Omental fat pad (tissue), 4 donors: ENCODE measurements around the gene IPMK. TPM values are rescaled to one million over a fixed set of nuclear protein-coding genes. Genes with fewer than 3 reads are reported as not detected.

ENCODE experiments used
- ATAC-seq: fragments of 150-250 bp; one replicate; pipeline ENCODE4 v1.9.1; 2016; ENCODE audit warnings: mild to moderate bottlenecking, moderate library complexity; ENCODE audit not compliant: low FRiP score
- DNase-seq: peaks from one replicate; pipeline ENCODE4 v3.0.0-alpha.2; 2019; ENCODE audit warnings: low spot score
- CTCF ChIP-seq, 3 donors: fragments of 450-650 bp; IDR thresholded peaks; one replicate each; pipeline ENCODE4 v1.5.1; 2016 to 2017; ENCODE audit warnings: antibody characterized with exemption in 3 of 3, mild to moderate bottlenecking in 3 of 3, moderate library complexity in 2 of 3
- total RNA-seq, 4 donors: library from RNA; depleted of rRNA; stranded (reverse); fragments of >200 nt; gene quantifications; one replicate each; pipeline ENCODE4 v1.1.0, GENCODE V29; 2016

The IPMK gene
- total RNA-seq, 4 donors from 2014 or later, result 6.3 to 9.5 (median 7.7) TPM

- ATAC-seq, result no peak
- no peak for TF ChIP-seq CTCF (IDR thresholded peaks at IDR 0.05)
Measured at GRCh38 chr10:58175990-58176900, 91.4 kb downstream of the IPMK start.

GRCh38 chr10:58174831-58175230 lies 92.9 kb downstream of the IPMK start:
- TF ChIP-seq CTCF (IDR thresholded peaks at IDR 0.05), result no peak
- no peak for ATAC-seq

More at GRCh38 chr10:58175990-58176900, 91.4 kb downstream of the IPMK start:
- DNase-seq, result no peak

GRCh38 chr10:58173391-58173790 lies 94.3 kb downstream of the IPMK start:
- no peak for ATAC-seq

More at GRCh38 chr10:58174831-58175230, 92.9 kb downstream of the IPMK start:
- DNase-seq, result no peak

GRCh38 chr10:58171146-58171545 lies 96.5 kb downstream of the IPMK start:
- DNase-seq, result no peak
- TF ChIP-seq CTCF (IDR thresholded peaks at IDR 0.05), result no peak
- no peak for ATAC-seq

More at GRCh38 chr10:58173391-58173790, 94.3 kb downstream of the IPMK start:
- no peak for DNase-seq
- no peak for TF ChIP-seq CTCF (IDR thresholded peaks at IDR 0.05)

- ATAC-seq, result no peak
- DNase-seq, result no peak
- no peak for TF ChIP-seq CTCF (IDR thresholded peaks at IDR 0.05)
Measured at GRCh38 chr10:58164517-58164916, 103.2 kb downstream of the IPMK start.

GRCh38 chr10:58158806-58159205 lies 108.9 kb downstream of the IPMK start:
- ATAC-seq (no peak), DNase-seq (no peak)
- TF ChIP-seq CTCF (IDR thresholded peaks at IDR 0.05), result no peak
